Motor neuron (in vitro differentiated cells): ENCODE measurements around the gene ATXN8OS. TPM values are rescaled to one million over a fixed set of nuclear protein-coding genes. Genes with fewer than 3 reads are reported as not detected.

Experiments
- ATAC-seq, 8 experiments: fragments of 200-7000 bp; cut with Tn5 transposase; replicated peaks in 6 of 8; 2 replicates each; pipeline ENCODE4 v1.8.0; 2021; ENCODE audit warnings: mild to moderate bottlenecking in 8 of 8, moderate library complexity in 8 of 8
- H3K27ac ChIP-seq, 2 donors: fragments of 250-450 bp; sonication (Bioruptor Pico); 2 replicates each; pipeline ENCODE4 v1.9.0; 2021; ENCODE audit warnings: antibody characterized with exemption in 2 of 2, mild to moderate bottlenecking in 2 of 2, moderate library complexity in 1 of 2
- H3K4me1 ChIP-seq, 2 donors: fragments of 250-450 bp; sonication (Bioruptor Pico); replicated peaks in 1 of 2; 2 replicates each; pipeline ENCODE4 v1.6.1; 2021; ENCODE audit warnings: antibody characterized with exemption in 2 of 2, mild to moderate bottlenecking in 2 of 2, moderate library complexity in 1 of 2
- H3K4me3 ChIP-seq, 5 donors: fragments of 250-450 bp; sonication (Bioruptor Pico); 2 replicates each; pipeline ENCODE4 v1.9.0; 2021; ENCODE audit warnings: antibody characterized with exemption in 5 of 5, mild to moderate bottlenecking in 5 of 5, moderate library complexity in 4 of 5
- WGBS, 10 experiments: fragments of 450-650 bp; shearing (Covaris generic); methylation state at CpG; one replicate each; pipeline ENCODE4 v1.0.0; 2022; 5-methylcytosine and 5-hydroxymethylcytosine counted together
- in situ Hi-C, 9 experiments: fragments of 400-800 bp; cut with MboI; loops; one replicate each; pipeline ENCODE4 v1.15.0; 2021; ENCODE audit warnings: low sequenced_read_pairs in 9 of 9, low pct_unique_long_range_greater_than_20kb in 2 of 9; ENCODE audit not compliant: unreplicated experiment in 9 of 9
- total RNA-seq, 8 experiments: library from RNA; unstranded; fragments of 300-600 nt; gene quantifications; 2 replicates each; pipeline versions ENCODE4 v1.2.3 to v1.2.4, GENCODE V29; 2022

Gene ATXN8OS
- total RNA-seq = under 1 TPM in 6 of 8 experiments, not detected in 2; 0.25 to 0.82 (median 0.40) TPM

- peaks cover 9 to 10% of the 10 kb centered on the region in 2 donors for H3K4me1 ChIP-seq
- peak within 1 kb of the TSS; percentile 41 to 55 (median 49) for H3K4me3 ChIP-seq
- peak in 6 of 8 experiments; percentile 73 to 86 (median 79) for ATAC-seq
- H3K27ac ChIP-seq = peak within 1 kb of the TSS; percentile 70 to 79
- WGBS, 10 experiments = 0 to 21% (median 7%) methylated on average over 3 to 7 of the region's 53 CpGs; no CpG with 5 or more reads in 5 of the 10 experiments
- in situ Hi-C loops = no loop called here
Measured at GRCh38 chr13:70107498-70108281, at the start of gene ATXN8OS. Gene ATXN8OS, plus strand, starts transcription at chr13:70107826.

- H3K4me1 ChIP-seq = no peaks in the 10 kb centered on the region
- H3K4me3 ChIP-seq = no peak overlapping the region
- in situ Hi-C loops = loop anchor here in 1 of 9 experiments (25.0 kb wide), 1 partner anchor 232 kb away; no protein-coding TSS in a partner anchor
- 0 to 88% (median 60%) methylated on average over 1 to 4 of the region's 4 CpGs for WGBS, 10 experiments
- no peak overlapping the region for H3K27ac ChIP-seq
- peak in 1 of 8 experiments; percentile 83 for ATAC-seq
Measured at GRCh38 chr13:70080012-70080411, 27.6 kb upstream of the ATXN8OS start.

- 10 to 94% (median 74%) methylated on average over 2 to 4 of the region's 4 CpGs; no CpG with 5 or more reads in 1 of the 10 experiments for WGBS, 10 experiments
- in situ Hi-C loops = loop anchor here in 1 of 9 experiments (25.0 kb wide), 1 partner anchor 225 kb away; no protein-coding TSS in a partner anchor
- H3K4me3 ChIP-seq = no peak overlapping the region
- no peak overlapping the region for H3K27ac ChIP-seq
- no peak for ATAC-seq
- H3K4me1 ChIP-seq = no peaks in the 10 kb centered on the region
Measured at GRCh38 chr13:70087247-70087646, 20.4 kb upstream of the ATXN8OS start.

GRCh38 chr13:70088926-70089325, 18.7 kb upstream of the ATXN8OS start:
- Histone ChIP-seq H3K4me3 (no peak overlapping the region), H3K27ac (no peak overlapping the region), H3K4me1 (no peaks in the 10 kb centered on the region)
- peak in 3 of 8 experiments; percentile 21 to 52 (median 41) for ATAC-seq
- 0 to 100% (median 54%) methylated on average over 1 to 2 of the region's 2 CpGs for WGBS, 10 experiments
- in situ Hi-C loops = loop anchor here in 1 of 9 experiments (25.0 kb wide), 1 partner anchor 223 kb away; no protein-coding TSS in a partner anchor

- ATAC-seq = no peak
- WGBS, 10 experiments = 0 to 100% (median 67%) methylated on average over 1 to 2 of the region's 2 CpGs; no CpG with 5 or more reads in 1 of the 10 experiments
- Histone ChIP-seq H3K4me1 (no peaks in the 10 kb centered on the region), H3K4me3 (no peak overlapping the region), H3K27ac (no peak overlapping the region)
- in situ Hi-C loops = loop anchor here in 1 of 9 experiments (25.0 kb wide), 1 partner anchor 222 kb away; no protein-coding TSS in a partner anchor
Measured at GRCh38 chr13:70090036-70090723, 17.4 kb upstream of the ATXN8OS start.

GRCh38 chr13:70098669-70099068, 9.0 kb upstream of the ATXN8OS start:
- in situ Hi-C loops = loop anchor here in 1 of 9 experiments (25.0 kb wide), 1 partner anchor 214 kb away; no protein-coding TSS in a partner anchor
- Histone ChIP-seq H3K4me3 (no peak overlapping the region), H3K4me1 (no peaks in the 10 kb centered on the region), H3K27ac (no peak overlapping the region)
- WGBS, 10 experiments = 0 to 86% (median 25%) methylated on average over 1 of the region's 1 CpG; no CpG with 5 or more reads in 2 of the 10 experiments
- peak in 1 of 8 experiments; percentile 44 for ATAC-seq

GRCh38 chr13:70104481-70104880, 3.1 kb upstream of the ATXN8OS start:
- in situ Hi-C loops = no loop called here
- Histone ChIP-seq H3K4me1 (peaks cover 9 to 10% of the 10 kb centered on the region in 2 donors), H3K4me3 (peak overlapping the region in 2 of 5 donors; percentile 6 to 14), H3K27ac (no peak overlapping the region)
- ATAC-seq = no peak

GRCh38 chr13:70107125-70107497, 515 bp upstream of the ATXN8OS start:
- WGBS, 10 experiments = 3 to 54% (median 25%) methylated on average over 2 to 8 of the region's 9 CpGs; no CpG with 5 or more reads in 2 of the 10 experiments
- Histone ChIP-seq H3K4me1 (peaks cover 9 to 10% of the 10 kb centered on the region in 2 donors), H3K27ac (peak overlapping the region in 1 of 2 donors; percentile 79), H3K4me3 (peak overlapping the region; percentile 41 to 55 (median 49))
- peak in 2 of 8 experiments; percentile 1 to 3 for ATAC-seq
- in situ Hi-C loops = no loop called here

- H3K4me3 ChIP-seq = peak within 1 kb of the TSS; percentile 41 to 55 (median 49)
- peak within 1 kb of the TSS; percentile 70 to 79 for H3K27ac ChIP-seq
- in situ Hi-C loops = no loop called here
- peaks cover 9 to 10% of the 10 kb centered on the region in 2 donors for H3K4me1 ChIP-seq
- ATAC-seq = peak in 6 of 8 experiments; percentile 38 to 92 (median 88)
- WGBS, 10 experiments = 10 to 82% (median 57%) methylated on average over 2 to 13 of the region's 18 CpGs; no CpG with 5 or more reads in 3 of the 10 experiments
Measured at GRCh38 chr13:70108356-70109105, 905 bp downstream of the ATXN8OS start, which contains the start of gene KLHL1. Gene KLHL1, minus strand, starts transcription at chr13:70108452. Its CDS starts 753 bp downstream, at chr13:70107699.

GRCh38 chr13:70117338-70117905, 9.8 kb downstream of the ATXN8OS start:
- no peak overlapping the region for H3K4me3 ChIP-seq
- peak in 1 of 8 experiments; percentile 95 for ATAC-seq
- no peak overlapping the region for H3K27ac ChIP-seq
- in situ Hi-C loops = no loop called here
- 0 to 100% (median 49%) methylated on average over 1 to 2 of the region's 2 CpGs; no CpG with 5 or more reads in 2 of the 10 experiments for WGBS, 10 experiments
- no peaks in the 10 kb centered on the region for H3K4me1 ChIP-seq

GRCh38 chr13:70125693-70126092, 18.1 kb downstream of the ATXN8OS start:
- no peak overlapping the region for H3K27ac ChIP-seq
- ATAC-seq = no peak
- no peak overlapping the region for H3K4me3 ChIP-seq
- in situ Hi-C loops = loop anchor here in 1 of 9 experiments (25.0 kb wide), 1 partner anchor 88 kb away; no protein-coding TSS in a partner anchor
- WGBS, 10 experiments = 6 to 96% (median 63%) methylated on average over 2 to 5 of the region's 5 CpGs; no CpG with 5 or more reads in 4 of the 10 experiments
- no peaks in the 10 kb centered on the region for H3K4me1 ChIP-seq

- no peak for ATAC-seq
- 0 to 88% (median 35%) methylated on average over 1 to 2 of the region's 2 CpGs; no CpG with 5 or more reads in 1 of the 10 experiments for WGBS, 10 experiments
- Histone ChIP-seq H3K4me1 (no peaks in the 10 kb centered on the region), H3K4me3 (no peak overlapping the region), H3K27ac (no peak overlapping the region)
- in situ Hi-C loops = loop anchor here in 1 of 9 experiments (25.0 kb wide), 1 partner anchor 91 kb away; no protein-coding TSS in a partner anchor
Measured at GRCh38 chr13:70128098-70128497, 20.5 kb downstream of the ATXN8OS start.
